Astrocyte (in vitro differentiated cells and primary cell): Measurements from ENCODE around the gene NR1H2.

ENCODE experiments used
- CTCF ChIP-seq: IDR thresholded peaks from 2 replicates; pipeline ENCODE4 v1.5.1; 2011; ENCODE audit warnings: low read depth, mild to moderate bottlenecking, inconsistent platforms, low read length, moderate library complexity; ENCODE audit not compliant: insufficient read depth
- EZH2 ChIP-seq: IDR thresholded peaks from 2 replicates; pipeline ENCODE4 v1.6.1; 2012; ENCODE audit warnings: mild to moderate bottlenecking, low read length, inconsistent platforms; ENCODE audit not compliant: insufficient read depth

- TF ChIP-seq CTCF, result no peak
- no peak for TF ChIP-seq EZH2
Measured at GRCh38 chr19:50430888-50431342, 54.7 kb downstream of the NR1H2 start.
